HS-27A (cell line): ENCODE measurements around the gene CREM.

Experiments
- DNase-seq: peaks from one replicate; pipeline ENCODE4 v3.0.0-alpha.2; 2012; ENCODE audit warnings: low read depth, missing footprints

CREM gene

GRCh38 chr10:35136263-35136815 is 9.7 kb downstream of the CREM start:
- DNase-seq, result no peak

DNA sequence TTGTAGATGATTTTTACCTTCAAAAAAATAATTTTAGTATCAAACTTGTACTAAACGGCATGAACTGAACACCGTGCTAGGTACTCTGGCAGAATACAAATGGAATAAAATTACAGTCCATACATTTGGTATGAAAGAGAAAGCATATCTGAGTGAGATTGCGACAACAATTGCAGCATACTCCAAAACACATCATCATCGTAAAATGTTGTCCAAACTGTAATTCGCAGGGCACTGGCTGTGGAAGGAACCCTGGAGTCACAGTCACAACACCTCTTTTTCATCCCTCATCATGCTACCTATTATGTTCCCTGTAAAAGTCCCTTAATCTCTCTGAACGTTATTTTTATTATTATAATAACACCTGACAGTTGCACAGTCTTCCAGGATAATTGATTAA is 13.5 kb downstream of the CREM start:
- DNase-seq, result no peak

DNA sequence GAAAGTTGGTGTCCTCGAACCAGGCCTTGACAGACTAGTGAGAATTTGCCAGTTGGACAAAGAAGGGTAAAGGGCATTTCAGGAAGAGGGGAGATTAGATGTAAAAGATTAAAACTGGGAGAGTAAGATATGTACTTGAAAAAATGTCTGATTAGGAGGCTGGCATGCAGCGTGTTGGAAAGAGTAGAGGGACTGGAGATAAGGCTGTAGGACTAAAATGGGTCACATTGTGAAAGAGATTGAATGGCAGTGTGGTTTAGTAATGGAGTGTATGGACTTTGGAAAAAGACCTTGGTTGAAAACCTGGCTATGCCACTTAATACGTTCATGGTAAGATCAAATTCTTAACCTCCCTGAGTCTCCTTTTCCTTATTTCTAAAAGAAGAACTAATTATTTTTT is 14.1 kb downstream of the CREM start:
- DNase-seq, result no peak

DNA sequence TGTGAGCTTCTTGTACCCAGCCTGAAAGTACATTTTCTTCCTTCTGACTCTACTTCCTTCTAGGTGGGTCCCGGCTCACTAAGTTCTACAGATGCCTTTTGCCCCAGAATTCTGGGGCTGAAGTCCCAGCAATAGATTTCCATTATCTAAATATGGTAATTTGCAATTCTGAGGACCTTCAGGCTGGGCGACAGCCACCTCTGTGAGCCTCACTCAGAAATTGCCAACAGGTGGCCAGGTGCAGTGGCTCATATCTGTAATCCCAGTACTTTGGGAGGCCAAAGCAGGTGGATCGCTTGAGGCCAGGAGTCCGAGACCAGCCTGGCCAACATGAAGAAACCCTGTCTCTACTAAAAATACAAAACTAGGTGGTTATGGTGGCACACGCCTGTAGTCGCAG is 23.7 kb downstream of the CREM start:
- no peak for DNase-seq

DNA sequence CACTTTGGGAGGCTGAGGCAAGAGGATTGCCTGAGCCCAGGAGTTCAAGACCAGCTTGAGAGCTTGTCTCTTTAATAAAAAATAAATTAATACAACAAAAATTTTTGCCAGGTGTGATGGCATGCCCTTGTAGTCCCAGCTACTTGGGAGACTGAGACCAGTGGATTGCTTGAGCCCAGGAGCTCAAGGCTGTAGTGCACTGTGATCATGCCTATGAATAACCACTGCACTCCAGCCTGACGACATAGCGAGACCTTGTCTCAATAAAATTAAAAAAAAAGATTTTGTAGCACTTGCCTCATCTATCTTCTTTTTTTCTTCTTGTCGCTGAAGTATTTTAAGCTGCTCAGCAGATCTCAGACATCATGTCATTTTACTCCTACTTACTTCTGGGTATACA is 26.3 kb downstream of the CREM start:
- no peak for DNase-seq

DNA sequence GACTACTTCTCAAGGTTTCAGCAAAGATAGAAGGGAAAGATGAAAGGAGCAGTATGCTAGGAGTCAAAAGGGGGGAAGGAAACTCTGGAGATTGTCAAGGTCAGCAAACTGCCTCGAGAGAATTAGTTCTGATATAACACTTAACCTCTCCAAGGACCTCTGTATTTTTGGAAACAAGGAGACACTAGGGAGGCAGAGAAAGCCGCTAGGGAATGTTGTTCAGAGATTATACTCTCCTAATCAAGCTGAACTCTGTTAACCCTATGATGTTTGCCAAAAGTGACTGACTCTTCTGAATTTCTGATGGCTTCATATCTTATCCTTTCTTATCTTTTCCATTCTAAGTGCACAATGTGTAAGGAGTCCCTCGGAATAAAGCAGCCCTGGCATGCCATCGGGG is 27.1 kb downstream of the CREM start:
- no peak for DNase-seq

GRCh38 chr10:35160743-35161142 is 34.1 kb downstream of the CREM start:
- no peak for DNase-seq

GRCh38 chr10:35161906-35162305 is 35.3 kb downstream of the CREM start:
- DNase-seq, result no peak

DNA sequence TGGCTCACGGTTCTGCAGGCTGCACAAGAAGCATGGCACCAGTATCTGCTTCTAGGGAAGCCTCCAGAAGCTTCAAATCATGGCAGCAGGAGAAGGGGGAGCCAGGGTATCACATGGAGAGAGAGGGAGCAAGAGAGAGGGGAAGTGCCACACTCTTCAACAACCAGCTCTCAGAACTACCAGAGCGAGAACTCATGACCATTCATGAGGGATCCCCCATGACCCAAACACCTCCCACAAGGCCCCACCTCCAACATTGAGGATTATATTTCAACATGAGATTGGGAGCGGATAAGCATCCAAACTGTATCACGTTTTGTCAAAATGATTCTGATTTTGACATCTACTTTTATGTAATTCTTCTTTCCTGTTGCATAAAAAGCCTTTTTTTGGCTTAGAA is 38.5 kb downstream of the CREM start:
- no peak for DNase-seq

DNA sequence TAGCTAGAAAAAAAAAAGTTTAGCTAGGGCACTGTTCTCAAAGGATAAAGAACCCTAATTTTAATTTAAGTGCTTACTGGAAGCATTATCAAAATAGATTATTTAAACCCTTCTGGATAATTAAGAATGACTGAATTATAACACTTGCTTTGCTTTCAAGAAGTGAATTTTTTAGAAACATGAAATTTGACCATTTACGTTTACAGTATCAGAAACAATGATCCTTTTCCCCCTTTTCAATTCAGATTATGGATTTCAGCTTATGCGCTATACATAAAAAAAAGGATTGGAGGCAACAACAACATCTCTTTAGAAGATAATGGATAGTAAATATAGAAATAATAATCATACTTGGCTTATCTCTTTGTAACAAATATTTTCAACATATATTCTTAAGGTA is 39.2 kb downstream of the CREM start:
- DNase-seq, result no peak

- DNase-seq, result no peak
Measured at GRCh38 chr10:35166607-35167006, 40.0 kb downstream of the CREM start.

- no peak for DNase-seq
Measured at GRCh38 chr10:35167342-35167741, 40.7 kb downstream of the CREM start.

- DNase-seq, result no peak
Measured at GRCh38 chr10:35172146-35172545, 45.5 kb downstream of the CREM start.

GRCh38 chr10:35172574-35172973 is 45.9 kb downstream of the CREM start:
- no peak for DNase-seq

DNA sequence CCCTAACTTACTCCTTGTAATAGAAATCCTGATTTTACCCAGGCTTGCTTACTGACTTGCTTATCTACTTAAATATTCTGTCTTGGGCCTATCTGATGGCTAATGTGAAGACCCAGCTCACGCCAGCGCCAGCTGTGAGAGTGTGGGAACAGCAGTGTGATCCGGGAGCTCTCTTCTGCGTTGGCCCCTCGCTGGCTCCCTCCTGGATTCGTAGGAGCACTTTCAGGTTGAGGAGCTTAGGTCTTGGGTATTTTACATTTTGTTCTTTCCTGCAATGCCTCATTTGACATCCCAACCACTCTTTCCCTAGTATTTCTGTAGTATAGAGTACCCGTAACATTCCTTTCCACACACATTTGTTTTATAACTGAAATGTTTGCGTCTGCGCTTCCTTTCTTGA is 51.7 kb downstream of the CREM start:
- no peak for DNase-seq

GRCh38 chr10:35182631-35183510 is 56.2 kb downstream of the CREM start:
- no peak for DNase-seq

GRCh38 chr10:35184527-35185171 is 58.0 kb downstream of the CREM start:
- DNase-seq, result no peak

DNA sequence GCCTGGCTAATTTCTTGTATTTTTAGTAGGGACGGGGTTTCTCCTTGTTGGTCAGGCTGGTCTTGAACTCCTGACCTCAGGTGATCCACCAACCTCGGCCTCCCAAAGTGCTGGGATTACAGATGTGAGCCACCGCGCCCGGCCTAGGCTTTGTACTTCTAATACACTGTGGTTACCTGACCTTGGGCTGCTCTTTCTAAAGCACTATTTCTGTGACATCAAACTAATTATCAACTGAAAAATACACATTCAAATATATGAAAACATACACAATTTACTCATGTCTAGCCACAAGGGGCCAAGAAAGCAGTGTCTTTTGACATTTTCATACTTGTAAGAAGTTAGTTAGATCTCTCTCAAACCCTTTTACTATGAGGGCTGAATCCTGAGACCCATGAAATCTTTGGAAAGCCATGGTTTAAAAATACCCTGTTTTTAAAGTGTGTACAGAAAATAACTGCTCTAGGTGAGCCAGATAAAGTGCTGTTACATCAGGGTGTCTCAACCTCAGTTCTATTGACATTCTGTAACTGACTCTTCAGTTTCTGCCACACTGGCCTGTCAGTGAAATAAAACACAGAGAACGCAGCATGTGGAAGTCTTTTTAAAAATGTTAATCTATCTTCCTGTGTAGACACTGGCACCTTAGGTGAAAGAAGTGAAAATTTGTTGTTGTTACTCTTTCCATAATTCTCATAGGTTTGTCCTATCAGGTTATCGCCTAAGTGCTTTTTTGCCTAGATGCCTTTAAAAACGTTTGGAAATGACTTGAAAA is 58.8 kb downstream of the CREM start:
- DNase-seq, result no peak

- no peak for DNase-seq
Measured at GRCh38 chr10:35188954-35189353, 62.3 kb downstream of the CREM start.

GRCh38 chr10:35191523-35191922 is 64.9 kb downstream of the CREM start:
- no peak for DNase-seq

GRCh38 chr10:35192645-35193249 is 66.1 kb downstream of the CREM start:
- DNase-seq, result no peak

DNA sequence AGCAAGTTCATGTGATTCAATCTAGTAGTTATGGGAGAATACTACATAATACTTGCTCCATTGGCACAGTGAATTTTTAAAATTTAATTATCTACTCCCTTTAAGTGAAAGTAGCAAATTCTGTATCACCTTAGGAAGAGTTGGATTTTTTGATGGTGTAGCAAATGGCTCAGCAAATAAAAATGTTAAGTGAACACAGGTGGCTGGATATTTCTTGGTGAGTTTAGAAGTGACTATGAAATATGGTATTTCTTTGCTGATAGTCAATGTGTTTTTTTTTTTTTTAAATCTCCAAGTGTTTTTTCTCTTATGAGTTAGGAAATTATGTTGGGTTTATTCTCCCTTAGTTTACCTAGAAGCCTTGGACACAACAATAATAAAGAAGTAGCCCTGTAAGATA is 67.8 kb downstream of the CREM start:
- DNase-seq, result no peak
